C4-2B (cell line): ENCODE measurements around the gene ZEB2.

ENCODE experiments used
- H3K27ac ChIP-seq: fragments of 450-650 bp; 2 replicates; pipeline ENCODE4 v1.5.1; 2017
- CTCF ChIP-seq: fragments of 450-650 bp; conservative IDR thresholded peaks from 2 replicates; pipeline ENCODE4 v1.5.1; 2017; ENCODE audit warnings: mild to moderate bottlenecking
- ZFX ChIP-seq: fragments of 450-650 bp; IDR thresholded peaks from 2 replicates; pipeline ENCODE4 v1.6.1; 2017

The ZEB2 gene

GRCh38 chr2:144461308-144461766 lies 58.6 kb downstream of the ZEB2 start:
- no peak overlapping the region for H3K27ac ChIP-seq

GRCh38 chr2:144460727-144461307 lies 59.1 kb downstream of the ZEB2 start:
- no peak overlapping the region for H3K27ac ChIP-seq
- TF ChIP-seq ZFX (no peak), CTCF (no peak)

More at GRCh38 chr2:144461308-144461766, 58.6 kb downstream of the ZEB2 start:
- no peak for TF ChIP-seq ZFX

GRCh38 chr2:144459937-144460336 lies 60.0 kb downstream of the ZEB2 start:
- H3K27ac ChIP-seq: no peak overlapping the region

GRCh38 chr2:144459286-144459685 lies 60.6 kb downstream of the ZEB2 start:
- no peak overlapping the region for H3K27ac ChIP-seq

More at GRCh38 chr2:144459937-144460336, 60.0 kb downstream of the ZEB2 start:
- no peak for TF ChIP-seq ZFX
- TF ChIP-seq CTCF: no peak

GRCh38 chr2:144458541-144458940 lies 61.4 kb downstream of the ZEB2 start:
- TF ChIP-seq ZFX (no peak), CTCF (no peak)
- no peak overlapping the region for H3K27ac ChIP-seq

More at GRCh38 chr2:144459286-144459685, 60.6 kb downstream of the ZEB2 start:
- TF ChIP-seq CTCF (no peak), ZFX (no peak)

GRCh38 chr2:144456680-144457079 lies 63.2 kb downstream of the ZEB2 start:
- TF ChIP-seq CTCF: no peak
- no peak for TF ChIP-seq ZFX
- H3K27ac ChIP-seq: no peak overlapping the region

- no peak overlapping the region for H3K27ac ChIP-seq
- no peak for TF ChIP-seq CTCF
- no peak for TF ChIP-seq ZFX
These were observed 63.9 kb downstream of the ZEB2 start for GRCh38 chr2:144455987-144456386.
